ENCODE measurements around the gene PPP1R15B. TPM values are rescaled to one million over a fixed set of nuclear protein-coding genes. Genes with fewer than 3 reads are reported as not detected.
A peak's percentile ranks its signal among the peaks of the same experiment; 100 is the strongest.

Gene PPP1R15B
- total RNA-seq, 1 donor from 2014 or later = 36.1 TPM

GRCh38 chr1:204443260-204443619 lies 31.6 kb upstream of the PPP1R15B start:
- H3K9me3 ChIP-seq = no peaks in the 10 kb centered on the region
- H3K4me1 ChIP-seq = peaks cover 18 to 52% of the 10 kb centered on the region in 2 donors
- H3K4me3 ChIP-seq = peak overlapping the region in 1 of 2 donors; percentile 2
- intact Hi-C loops (cut with DNase I) = no loop called here
- no peak for DNase-seq (ENCODE audit: low spot score in 2 of 2)
- TF ChIP-seq, protein P1, sequence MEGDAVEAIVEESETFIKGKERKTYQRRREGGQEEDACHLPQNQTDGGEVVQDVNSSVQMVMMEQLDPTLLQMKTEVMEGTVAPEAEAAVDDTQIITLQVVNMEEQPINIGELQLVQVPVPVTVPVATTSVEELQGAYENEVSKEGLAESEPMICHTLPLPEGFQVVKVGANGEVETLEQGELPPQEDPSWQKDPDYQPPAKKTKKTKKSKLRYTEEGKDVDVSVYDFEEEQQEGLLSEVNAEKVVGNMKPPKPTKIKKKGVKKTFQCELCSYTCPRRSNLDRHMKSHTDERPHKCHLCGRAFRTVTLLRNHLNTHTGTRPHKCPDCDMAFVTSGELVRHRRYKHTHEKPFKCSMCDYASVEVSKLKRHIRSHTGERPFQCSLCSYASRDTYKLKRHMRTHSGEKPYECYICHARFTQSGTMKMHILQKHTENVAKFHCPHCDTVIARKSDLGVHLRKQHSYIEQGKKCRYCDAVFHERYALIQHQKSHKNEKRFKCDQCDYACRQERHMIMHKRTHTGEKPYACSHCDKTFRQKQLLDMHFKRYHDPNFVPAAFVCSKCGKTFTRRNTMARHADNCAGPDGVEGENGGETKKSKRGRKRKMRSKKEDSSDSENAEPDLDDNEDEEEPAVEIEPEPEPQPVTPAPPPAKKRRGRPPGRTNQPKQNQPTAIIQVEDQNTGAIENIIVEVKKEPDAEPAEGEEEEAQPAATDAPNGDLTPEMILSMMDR (IDR thresholded peaks at IDR 0.05) = no peak
- no peaks in the 10 kb centered on the region for H3K27me3 ChIP-seq
- H3K36me3 ChIP-seq = peaks cover 8 to 45% of the 10 kb centered on the region in 2 donors
- peak overlapping the region; percentile 84 to 94 for H3K27ac ChIP-seq

- TF ChIP-seq, protein P1 (IDR thresholded peaks at IDR 0.05) = no peak
- intact Hi-C loops (cut with DNase I) = no loop called here
- no peak for DNase-seq (ENCODE audit: low spot score in 2 of 2)
- Histone ChIP-seq H3K27ac (peak overlapping the region; percentile 84 to 94), H3K27me3 (no peaks in the 10 kb centered on the region), H3K4me1 (peaks cover 21 to 58% of the 10 kb centered on the region in 2 donors), H3K4me3 (peak overlapping the region in 1 of 2 donors; percentile 2), H3K9me3 (no peaks in the 10 kb centered on the region), H3K36me3 (peaks cover 8 to 43% of the 10 kb centered on the region in 2 donors)
These were observed 31.0 kb upstream of the PPP1R15B start for GRCh38 chr1:204442376-204443259.

DNA sequence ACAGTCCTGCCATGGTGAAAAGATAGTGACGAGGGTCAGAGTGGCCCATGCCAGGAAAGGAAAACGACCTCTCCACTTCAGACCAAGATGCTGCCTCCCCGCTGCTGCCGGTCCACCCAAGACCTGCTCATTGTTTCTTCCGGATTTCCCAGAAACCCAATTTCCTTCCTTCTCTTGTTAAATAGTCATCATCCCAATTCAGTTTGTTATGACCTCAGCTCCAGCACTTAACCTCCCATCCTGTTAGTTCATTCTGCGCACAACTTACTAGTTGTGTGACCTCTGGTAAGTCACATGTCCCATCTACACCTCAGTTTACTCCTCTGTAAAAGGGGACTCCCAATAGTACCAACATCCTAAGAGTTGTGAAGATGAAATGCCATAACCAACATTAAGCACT lies 29.9 kb upstream of the PPP1R15B start:
- Histone ChIP-seq H3K4me3 (no peak overlapping the region), H3K9me3 (no peaks in the 10 kb centered on the region), H3K27ac (peak overlapping the region; percentile 84 to 94), H3K27me3 (no peaks in the 10 kb centered on the region), H3K4me1 (peaks cover 21 to 57% of the 10 kb centered on the region in 2 donors), H3K36me3 (peaks cover 8 to 33% of the 10 kb centered on the region in 2 donors)
- intact Hi-C loops (cut with DNase I) = no loop called here
- no peak for DNase-seq (ENCODE audit: low spot score in 2 of 2)
- TF ChIP-seq, protein P1 (IDR thresholded peaks at IDR 0.05) = no peak

DNA sequence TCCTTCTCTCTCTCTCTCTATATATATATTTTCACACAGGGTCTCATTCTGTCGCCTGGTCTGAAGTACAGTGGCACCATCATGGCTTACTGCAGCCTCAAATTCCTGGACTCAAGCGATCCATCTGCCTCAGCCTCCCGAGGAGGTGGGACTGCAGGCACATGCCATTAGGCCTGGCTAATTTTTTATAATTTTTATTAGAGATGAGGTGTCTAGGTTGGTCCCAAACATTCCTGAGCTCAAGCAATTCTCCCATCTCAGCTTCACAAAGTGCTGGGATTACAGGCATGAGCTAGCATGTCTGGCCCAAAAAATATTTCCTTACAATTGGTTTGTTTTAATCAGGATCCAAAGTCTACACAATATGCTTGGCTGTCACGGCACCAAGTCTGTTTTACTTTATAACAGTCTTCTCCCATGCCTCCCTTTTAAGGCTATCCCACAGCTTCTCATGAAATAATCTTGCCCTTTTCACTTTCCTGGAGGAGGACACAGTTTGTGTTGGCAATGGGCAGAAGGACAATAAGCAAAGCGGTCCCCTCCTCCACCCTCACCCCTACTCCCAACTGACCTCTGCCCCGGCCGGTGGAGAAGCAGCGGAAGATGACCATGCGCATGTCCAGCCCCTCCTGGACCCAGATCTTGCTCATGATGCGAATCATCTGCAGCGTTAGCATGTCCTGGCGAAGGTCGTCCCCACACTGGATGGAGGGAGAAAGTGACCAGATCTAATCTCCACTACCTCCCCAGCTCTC lies 28.2 kb upstream of the PPP1R15B start:
- Histone ChIP-seq H3K27ac (peak overlapping the region; percentile 80 to 94), H3K9me3 (no peaks in the 10 kb centered on the region), H3K36me3 (peaks cover 8 to 22% of the 10 kb centered on the region in 2 donors), H3K4me1 (peaks cover 21 to 69% of the 10 kb centered on the region in 2 donors), H3K27me3 (no peaks in the 10 kb centered on the region), H3K4me3 (no peak overlapping the region)
- peak in 1 of 2 donors; percentile 66 for DNase-seq (ENCODE audit: low spot score in 2 of 2)
- TF ChIP-seq, protein P1 (IDR thresholded peaks at IDR 0.05) = no peak
- intact Hi-C loops (cut with DNase I) = loop anchor here (2.0 kb wide), 1 partner anchor 23 kb away; no protein-coding TSS in a partner anchor

DNA sequence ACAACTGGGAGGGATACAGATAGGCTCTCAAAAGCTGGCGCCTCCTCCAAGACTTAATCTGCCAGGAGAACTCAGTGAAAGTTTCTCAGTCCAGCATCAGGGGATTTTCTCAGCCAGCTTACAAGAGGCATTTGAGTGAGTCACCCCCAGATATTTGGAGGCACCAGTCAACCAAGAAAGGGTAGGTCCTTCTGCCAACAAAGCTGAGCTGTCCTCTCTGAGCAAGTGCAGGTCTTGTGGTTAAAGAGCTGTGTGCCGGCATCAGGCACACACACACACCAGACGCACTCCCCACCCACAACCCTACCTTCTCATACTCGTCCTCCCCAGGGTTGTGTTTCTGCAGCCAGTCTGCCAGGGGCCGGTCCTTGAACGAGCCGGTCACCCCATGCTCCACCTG lies 27.0 kb upstream of the PPP1R15B start:
- Histone ChIP-seq H3K4me1 (peaks cover 21 to 59% of the 10 kb centered on the region in 2 donors), H3K9me3 (no peaks in the 10 kb centered on the region), H3K36me3 (peaks cover 15 to 21% of the 10 kb centered on the region in 2 donors), H3K27me3 (no peaks in the 10 kb centered on the region), H3K27ac (peak overlapping the region; percentile 80 to 94), H3K4me3 (no peak overlapping the region)
- TF ChIP-seq, protein P1 (IDR thresholded peaks at IDR 0.05) = no peak
- peak; percentile 59 to 92 for DNase-seq (ENCODE audit: low spot score in 2 of 2)
- intact Hi-C loops (cut with DNase I) = loop anchor here (2.0 kb wide), 1 partner anchor 22 kb away; no protein-coding TSS in a partner anchor

Measured in ascending aorta (tissue), 2 donors.